Measurements from ENCODE around the gene SYNPO2L. TPM values are rescaled to one million over a fixed set of nuclear protein-coding genes. Genes with fewer than 3 reads are reported as not detected.
"Not testable (repeated sequence)": the region's sequence is repeated elsewhere in the genome, so short reads cannot be mapped to it uniquely, and the experiment has no call there.

Gene SYNPO2L, protein sequence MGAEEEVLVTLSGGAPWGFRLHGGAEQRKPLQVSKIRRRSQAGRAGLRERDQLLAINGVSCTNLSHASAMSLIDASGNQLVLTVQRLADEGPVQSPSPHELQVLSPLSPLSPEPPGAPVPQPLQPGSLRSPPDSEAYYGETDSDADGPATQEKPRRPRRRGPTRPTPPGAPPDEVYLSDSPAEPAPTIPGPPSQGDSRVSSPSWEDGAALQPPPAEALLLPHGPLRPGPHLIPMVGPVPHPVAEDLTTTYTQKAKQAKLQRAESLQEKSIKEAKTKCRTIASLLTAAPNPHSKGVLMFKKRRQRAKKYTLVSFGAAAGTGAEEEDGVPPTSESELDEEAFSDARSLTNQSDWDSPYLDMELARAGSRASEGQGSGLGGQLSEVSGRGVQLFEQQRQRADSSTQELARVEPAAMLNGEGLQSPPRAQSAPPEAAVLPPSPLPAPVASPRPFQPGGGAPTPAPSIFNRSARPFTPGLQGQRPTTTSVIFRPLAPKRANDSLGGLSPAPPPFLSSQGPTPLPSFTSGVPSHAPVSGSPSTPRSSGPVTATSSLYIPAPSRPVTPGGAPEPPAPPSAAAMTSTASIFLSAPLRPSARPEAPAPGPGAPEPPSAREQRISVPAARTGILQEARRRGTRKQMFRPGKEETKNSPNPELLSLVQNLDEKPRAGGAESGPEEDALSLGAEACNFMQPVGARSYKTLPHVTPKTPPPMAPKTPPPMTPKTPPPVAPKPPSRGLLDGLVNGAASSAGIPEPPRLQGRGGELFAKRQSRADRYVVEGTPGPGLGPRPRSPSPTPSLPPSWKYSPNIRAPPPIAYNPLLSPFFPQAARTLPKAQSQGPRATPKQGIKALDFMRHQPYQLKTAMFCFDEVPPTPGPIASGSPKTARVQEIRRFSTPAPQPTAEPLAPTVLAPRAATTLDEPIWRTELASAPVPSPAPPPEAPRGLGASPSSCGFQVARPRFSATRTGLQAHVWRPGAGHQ
- total RNA-seq = 100 to 1,000 TPM; 167 to 230 TPM

DNA sequence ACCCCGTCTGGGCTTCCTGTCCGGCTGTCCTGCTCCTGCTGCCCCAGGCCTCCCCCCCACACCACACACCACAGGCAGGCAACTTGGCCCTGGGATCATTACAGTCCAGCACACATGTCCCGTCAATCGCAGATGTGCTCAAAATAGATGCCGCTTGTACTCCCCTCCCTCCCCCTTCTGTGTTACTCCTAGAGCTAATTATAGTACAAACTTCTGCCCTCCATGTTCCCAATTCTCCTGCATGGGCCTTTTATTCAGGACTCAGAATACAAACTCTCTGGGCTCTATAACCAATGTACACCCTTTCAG, at the start of gene SYNPO2L:
SYNPO2L (minus strand) TSS at position 40 of the 309 bp plus-strand sequence. CDS start 107 bp downstream, outside the sequence.
- Histone ChIP-seq H3K9me3 (no peaks in the 10 kb centered on the region), H3K27me3 (no peaks in the 10 kb centered on the region), H3K4me1 (peaks cover 0 to 31% of the 10 kb centered on the region in 2 donors), H3K27ac (peak within 1 kb of the TSS; percentile 77 to 95), H3K36me3 (no peaks in the 10 kb centered on the region), H3K4me3 (peak within 1 kb of the TSS; percentile 52 to 69)
- TF ChIP-seq, protein P1, sequence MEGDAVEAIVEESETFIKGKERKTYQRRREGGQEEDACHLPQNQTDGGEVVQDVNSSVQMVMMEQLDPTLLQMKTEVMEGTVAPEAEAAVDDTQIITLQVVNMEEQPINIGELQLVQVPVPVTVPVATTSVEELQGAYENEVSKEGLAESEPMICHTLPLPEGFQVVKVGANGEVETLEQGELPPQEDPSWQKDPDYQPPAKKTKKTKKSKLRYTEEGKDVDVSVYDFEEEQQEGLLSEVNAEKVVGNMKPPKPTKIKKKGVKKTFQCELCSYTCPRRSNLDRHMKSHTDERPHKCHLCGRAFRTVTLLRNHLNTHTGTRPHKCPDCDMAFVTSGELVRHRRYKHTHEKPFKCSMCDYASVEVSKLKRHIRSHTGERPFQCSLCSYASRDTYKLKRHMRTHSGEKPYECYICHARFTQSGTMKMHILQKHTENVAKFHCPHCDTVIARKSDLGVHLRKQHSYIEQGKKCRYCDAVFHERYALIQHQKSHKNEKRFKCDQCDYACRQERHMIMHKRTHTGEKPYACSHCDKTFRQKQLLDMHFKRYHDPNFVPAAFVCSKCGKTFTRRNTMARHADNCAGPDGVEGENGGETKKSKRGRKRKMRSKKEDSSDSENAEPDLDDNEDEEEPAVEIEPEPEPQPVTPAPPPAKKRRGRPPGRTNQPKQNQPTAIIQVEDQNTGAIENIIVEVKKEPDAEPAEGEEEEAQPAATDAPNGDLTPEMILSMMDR (IDR thresholded peaks at IDR 0.05) = no peak
- no peak for DNase-seq (ENCODE audit: low spot score)

DNA sequence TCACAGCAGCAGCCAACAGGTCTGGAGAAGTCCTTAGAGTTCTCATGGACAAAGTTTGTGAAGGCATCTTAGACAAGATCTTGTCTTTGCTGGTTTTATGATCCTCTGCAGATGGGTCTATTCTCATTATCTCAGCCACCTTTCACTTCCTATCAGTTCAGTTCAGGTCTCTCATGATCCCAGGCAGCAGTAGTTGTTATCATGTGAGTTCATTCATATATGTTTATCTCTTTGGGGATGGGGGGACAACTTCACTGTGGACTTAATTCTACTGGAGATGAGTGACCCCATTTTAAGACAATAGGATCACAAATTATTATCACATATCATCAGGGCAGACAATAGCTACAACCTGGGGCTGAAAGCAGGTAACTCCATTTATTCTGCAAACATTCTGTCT, 48.1 kb upstream of the SYNPO2L start:
- DNase-seq (ENCODE audit: low spot score); H3K36me3 ChIP-seq; H3K27me3 ChIP-seq; H3K4me1 ChIP-seq; H3K27ac ChIP-seq; H3K4me3 ChIP-seq; H3K9me3 ChIP-seq: not testable (repeated sequence)

DNA sequence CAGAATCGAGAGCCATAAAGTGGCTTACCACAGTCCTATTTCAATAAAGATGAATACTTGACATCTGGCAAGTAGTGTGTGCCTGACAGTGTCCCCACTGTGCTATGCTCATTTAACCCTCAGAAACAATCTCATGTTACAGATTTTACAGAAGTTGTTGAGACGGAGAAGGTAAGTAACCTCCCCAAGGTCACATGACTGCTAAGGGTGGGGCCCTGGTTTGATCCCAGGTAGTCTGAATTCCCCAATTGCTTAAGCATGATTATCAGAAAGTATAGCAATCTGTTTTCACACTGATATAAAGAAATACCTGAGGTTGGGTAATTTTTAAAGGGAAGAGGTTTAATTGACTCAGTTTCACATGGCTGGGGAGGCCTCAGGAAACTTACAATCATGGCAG, 43.0 kb upstream of the SYNPO2L start:
- H3K27me3 ChIP-seq; H3K27ac ChIP-seq; H3K36me3 ChIP-seq; H3K4me1 ChIP-seq; H3K4me3 ChIP-seq; H3K9me3 ChIP-seq; DNase-seq (ENCODE audit: low spot score): not testable (repeated sequence)

DNA sequence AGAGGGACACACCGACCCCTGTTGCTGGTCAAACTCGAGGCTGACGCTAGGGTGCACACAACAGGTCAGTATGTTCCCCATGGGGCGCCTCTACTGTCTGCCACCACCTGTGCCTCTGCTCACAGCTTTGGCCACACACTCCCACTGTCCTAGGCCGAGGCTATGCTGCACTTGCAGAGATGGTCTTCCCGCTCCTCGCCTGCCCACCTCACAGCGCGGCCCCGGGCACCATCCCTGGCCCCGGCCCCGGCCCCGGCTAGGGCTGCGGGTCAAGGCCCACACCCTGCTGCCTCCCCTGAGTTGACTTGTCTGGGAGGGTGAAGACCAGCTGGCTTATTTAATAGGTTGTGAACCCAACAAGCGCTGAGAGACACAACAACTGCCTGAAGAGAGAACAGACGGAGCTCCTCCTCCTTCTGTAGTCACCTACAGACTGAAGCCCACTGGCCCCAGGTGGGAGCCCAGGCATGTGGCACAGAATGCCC, 41.9 kb upstream of the SYNPO2L start, which contains the start of gene AGAP5:
AGAP5 (minus strand) TSS at position 435 of the 485 bp plus-strand sequence; CDS start at position 81, 354 bp downstream.
- not testable (repeated sequence) for H3K9me3 ChIP-seq; H3K27me3 ChIP-seq; H3K36me3 ChIP-seq; DNase-seq (ENCODE audit: low spot score); H3K27ac ChIP-seq; H3K4me1 ChIP-seq; H3K4me3 ChIP-seq

DNA sequence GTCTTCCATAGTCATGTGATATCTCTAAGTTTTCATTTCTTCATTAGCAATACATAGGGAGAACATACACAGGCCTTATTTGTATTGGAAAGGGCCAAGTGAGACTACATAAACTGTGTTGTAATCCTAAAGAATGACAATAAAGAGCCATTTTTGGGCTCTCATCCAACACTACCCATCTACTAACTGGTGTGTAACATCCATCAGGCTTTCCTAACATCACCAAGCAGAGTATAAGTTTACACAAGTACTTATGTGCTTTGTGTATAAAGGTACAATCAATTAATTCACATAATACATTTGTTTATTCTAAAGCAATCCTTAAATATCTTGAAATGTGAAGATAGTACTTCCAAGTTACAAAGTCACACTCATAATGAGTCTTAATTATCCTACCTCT, 39.5 kb upstream of the SYNPO2L start:
- not testable (repeated sequence) for H3K9me3 ChIP-seq; DNase-seq (ENCODE audit: low spot score); H3K4me1 ChIP-seq; H3K27me3 ChIP-seq; H3K36me3 ChIP-seq; H3K4me3 ChIP-seq; H3K27ac ChIP-seq

DNA sequence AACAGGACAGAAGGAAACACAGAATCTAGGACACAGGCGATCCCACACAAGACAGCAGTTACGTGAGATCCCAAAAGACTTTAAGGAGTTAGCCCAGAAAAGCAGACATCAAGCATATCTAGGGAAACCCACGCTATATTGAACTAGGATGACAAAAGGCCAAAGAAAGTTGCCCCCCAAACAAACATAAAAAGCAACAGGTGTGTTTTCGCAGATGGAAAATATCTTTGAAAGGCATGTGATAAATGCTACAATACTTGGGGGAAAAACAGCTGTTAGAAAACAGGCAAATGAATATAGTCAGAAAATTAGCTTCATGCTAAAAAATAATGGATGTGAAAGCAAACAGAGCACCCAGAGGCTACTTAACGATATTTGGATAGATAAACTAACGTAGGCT, 34.9 kb upstream of the SYNPO2L start:
- not testable (repeated sequence) for DNase-seq (ENCODE audit: low spot score); H3K27ac ChIP-seq; H3K4me1 ChIP-seq; H3K36me3 ChIP-seq; H3K27me3 ChIP-seq; H3K4me3 ChIP-seq; H3K9me3 ChIP-seq

DNA sequence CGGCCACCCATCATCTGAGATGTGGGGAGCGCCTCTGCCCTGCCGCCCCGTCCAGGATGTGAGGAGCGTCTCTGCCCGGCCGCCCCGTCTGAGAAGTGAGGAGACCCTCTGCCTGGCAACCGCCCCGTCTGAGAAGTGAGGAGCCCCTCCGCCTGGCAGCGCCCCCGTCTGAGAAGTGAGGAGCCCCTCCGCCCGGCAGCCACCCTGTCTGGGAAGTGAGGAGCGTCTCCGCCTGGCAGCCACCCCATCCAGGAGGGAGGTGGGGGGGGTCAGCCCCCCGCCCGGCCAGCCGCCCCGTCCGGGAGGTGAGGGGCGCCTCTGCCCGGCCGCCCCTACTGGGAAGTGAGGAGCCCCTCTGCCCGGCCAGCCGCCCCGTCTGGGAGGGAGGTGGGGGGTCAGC, 33.8 kb upstream of the SYNPO2L start:
- not testable (repeated sequence) for DNase-seq (ENCODE audit: low spot score); H3K9me3 ChIP-seq; H3K27me3 ChIP-seq; H3K4me3 ChIP-seq; H3K4me1 ChIP-seq; H3K27ac ChIP-seq; H3K36me3 ChIP-seq

DNA sequence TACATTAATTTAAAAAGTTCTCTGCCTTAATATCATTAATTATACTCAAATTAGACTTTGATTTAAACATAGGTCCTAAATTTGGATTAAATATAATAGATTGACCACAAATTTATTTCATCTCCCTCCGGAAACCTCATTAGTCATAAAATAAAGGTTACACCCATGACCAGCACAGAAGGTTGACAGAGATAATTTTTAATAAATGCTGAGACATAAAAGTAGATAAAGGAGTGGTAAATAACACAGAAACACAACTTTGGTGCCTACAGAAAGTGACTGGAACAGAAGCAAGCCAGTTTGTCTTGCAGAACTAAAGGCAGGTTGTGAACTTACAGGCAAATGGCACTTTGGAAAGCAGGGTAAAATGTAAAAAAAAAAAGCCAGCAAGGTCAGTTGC, 31.8 kb upstream of the SYNPO2L start:
- not testable (repeated sequence) for H3K4me3 ChIP-seq; DNase-seq (ENCODE audit: low spot score); H3K4me1 ChIP-seq; H3K27me3 ChIP-seq; H3K36me3 ChIP-seq; H3K27ac ChIP-seq; H3K9me3 ChIP-seq

DNA sequence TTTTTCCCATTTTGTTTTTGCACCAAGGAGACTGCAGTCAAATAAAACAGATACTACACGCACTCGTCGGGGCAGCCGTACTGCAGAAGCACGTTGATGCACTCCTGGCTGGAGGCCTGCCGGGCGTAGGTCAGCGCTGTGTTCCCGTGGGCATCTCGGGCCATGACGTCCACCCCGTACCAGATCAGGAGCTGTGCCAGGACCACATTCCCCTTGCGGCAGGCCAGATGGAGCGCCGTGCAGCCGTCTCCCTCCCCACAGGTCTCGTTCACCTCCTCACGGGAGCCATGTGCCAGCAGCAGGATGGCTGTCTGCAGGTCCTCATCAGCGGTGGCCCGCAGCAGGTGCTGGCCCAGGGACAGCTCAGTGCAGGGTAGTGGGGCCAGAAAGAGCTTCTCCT, 18.7 kb upstream of the SYNPO2L start:
- not testable (repeated sequence) for H3K36me3 ChIP-seq; DNase-seq (ENCODE audit: low spot score); H3K27me3 ChIP-seq; H3K4me3 ChIP-seq; H3K9me3 ChIP-seq; H3K4me1 ChIP-seq; H3K27ac ChIP-seq

DNA sequence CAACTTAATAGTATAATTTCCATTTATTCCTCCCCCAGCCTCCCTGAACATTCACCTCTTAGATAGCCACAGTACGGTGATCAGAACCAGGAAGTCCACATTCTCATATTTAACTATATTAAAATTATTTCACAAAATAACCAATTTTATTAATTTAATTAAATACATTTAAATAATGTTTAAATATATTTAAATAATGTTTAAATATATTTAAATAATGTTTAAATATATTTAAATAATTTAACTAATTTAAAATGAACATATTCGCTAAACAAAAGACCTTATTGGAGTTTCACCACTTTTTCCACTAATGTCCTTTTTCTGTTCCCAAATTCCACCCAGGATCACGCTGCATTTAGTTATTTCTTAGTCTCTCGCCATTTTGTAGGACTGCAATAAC, 12.5 kb upstream of the SYNPO2L start:
- H3K4me3 ChIP-seq; H3K27me3 ChIP-seq; H3K9me3 ChIP-seq; DNase-seq (ENCODE audit: low spot score); H3K27ac ChIP-seq; H3K36me3 ChIP-seq; H3K4me1 ChIP-seq: not testable (repeated sequence)

DNA sequence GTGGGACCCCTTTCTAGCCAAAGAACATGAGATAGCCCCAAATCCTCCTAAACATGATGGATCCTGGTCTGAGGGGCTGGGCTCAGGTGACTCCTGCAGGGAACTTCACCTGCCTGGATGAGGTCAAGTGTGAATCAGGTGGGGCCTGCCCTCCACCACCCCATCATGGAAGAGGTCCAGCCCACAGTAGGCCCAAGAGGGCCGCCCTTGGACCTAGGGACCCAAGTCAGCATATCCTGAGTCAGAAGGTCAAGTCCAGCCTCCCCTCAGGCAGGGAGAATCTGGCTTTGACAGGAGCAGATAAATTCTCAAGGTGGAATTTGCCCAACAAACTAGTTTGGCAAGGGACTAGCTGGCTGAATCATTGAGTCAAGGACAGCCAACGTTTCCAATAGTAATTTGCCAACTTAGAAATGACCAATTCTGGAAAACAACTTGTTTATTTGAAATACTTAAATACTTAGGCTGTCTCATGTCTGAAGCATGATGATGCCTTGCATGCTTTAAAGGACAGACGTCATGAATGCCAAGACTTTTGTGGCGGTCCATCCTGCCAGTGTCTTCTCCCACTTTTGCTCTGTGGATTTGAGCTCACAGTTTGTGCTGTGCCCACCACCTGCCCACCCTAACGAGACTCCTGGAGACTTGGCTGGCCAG, 10.5 kb upstream of the SYNPO2L start:
- not testable (repeated sequence) for H3K27ac ChIP-seq; H3K27me3 ChIP-seq; H3K4me1 ChIP-seq; H3K4me3 ChIP-seq; DNase-seq (ENCODE audit: low spot score); H3K36me3 ChIP-seq; H3K9me3 ChIP-seq

DNA sequence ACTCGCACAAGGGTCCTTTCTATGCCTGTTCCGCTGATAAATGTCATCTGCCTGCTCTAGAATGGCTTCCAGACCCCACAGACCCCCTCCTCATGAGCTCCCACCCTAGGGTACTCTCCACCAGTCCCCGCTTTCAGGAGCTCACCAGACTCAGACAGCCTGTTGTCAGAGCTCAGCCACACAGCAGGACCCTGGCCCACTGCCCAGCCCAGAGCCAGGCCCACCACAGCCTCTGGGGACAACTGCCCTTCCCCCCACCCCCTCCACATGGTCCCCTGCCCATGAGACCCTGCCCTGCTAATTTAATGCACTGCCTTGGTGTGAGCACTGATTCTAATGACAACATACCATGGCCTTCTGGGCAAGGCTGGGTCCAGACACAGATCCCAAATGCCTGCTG, 9.8 kb upstream of the SYNPO2L start:
- not testable (repeated sequence) for H3K27ac ChIP-seq, H3K4me1 ChIP-seq

More for the DNA sequence above, 9.8 kb upstream of the SYNPO2L start:
- not testable (repeated sequence) for DNase-seq (ENCODE audit: low spot score); H3K36me3 ChIP-seq; H3K27me3 ChIP-seq; H3K4me3 ChIP-seq; H3K9me3 ChIP-seq
